Measurements from ENCODE around the gene ANKS4B.

DNA sequence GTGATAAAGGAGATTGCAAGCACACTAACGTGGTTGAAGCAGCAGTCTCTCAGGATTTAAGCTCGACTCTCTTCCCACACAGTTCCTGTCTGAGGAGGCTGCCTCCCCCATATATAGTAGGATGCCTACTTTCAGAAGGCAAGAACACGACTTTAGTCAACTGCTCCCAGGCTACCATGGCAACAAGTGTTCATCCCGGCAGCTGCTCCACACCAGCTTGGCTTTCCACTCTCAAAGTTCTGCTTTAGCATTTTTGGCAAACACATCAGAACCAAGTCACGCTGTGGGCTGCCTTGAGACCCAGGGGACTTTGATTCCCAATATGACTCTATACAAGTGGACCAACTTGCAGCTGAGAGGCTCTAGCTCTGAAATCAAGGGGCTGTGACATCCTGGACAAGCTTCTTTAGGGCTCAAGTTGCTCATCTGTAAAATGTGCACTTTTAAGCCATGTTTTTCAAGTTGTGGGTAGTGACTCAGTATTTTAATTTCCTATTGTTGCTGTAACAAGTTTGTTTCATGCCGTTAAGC lies 38.7 kb upstream of the ANKS4B start:
- TF ChIP-seq, protein P1, sequence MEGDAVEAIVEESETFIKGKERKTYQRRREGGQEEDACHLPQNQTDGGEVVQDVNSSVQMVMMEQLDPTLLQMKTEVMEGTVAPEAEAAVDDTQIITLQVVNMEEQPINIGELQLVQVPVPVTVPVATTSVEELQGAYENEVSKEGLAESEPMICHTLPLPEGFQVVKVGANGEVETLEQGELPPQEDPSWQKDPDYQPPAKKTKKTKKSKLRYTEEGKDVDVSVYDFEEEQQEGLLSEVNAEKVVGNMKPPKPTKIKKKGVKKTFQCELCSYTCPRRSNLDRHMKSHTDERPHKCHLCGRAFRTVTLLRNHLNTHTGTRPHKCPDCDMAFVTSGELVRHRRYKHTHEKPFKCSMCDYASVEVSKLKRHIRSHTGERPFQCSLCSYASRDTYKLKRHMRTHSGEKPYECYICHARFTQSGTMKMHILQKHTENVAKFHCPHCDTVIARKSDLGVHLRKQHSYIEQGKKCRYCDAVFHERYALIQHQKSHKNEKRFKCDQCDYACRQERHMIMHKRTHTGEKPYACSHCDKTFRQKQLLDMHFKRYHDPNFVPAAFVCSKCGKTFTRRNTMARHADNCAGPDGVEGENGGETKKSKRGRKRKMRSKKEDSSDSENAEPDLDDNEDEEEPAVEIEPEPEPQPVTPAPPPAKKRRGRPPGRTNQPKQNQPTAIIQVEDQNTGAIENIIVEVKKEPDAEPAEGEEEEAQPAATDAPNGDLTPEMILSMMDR (tag by site-specific recombination; IDR thresholded peaks at IDR 0.05), result no peak
- TF ChIP-seq, protein P2, sequence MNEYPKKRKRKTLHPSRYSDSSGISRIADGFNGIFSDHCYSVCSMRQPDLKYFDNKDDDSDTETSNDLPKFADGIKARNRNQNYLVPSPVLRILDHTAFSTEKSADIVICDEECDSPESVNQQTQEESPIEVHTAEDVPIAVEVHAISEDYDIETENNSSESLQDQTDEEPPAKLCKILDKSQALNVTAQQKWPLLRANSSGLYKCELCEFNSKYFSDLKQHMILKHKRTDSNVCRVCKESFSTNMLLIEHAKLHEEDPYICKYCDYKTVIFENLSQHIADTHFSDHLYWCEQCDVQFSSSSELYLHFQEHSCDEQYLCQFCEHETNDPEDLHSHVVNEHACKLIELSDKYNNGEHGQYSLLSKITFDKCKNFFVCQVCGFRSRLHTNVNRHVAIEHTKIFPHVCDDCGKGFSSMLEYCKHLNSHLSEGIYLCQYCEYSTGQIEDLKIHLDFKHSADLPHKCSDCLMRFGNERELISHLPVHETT (tag by site-specific recombination; IDR thresholded peaks at IDR 0.05), result no peak
- TF ChIP-seq, protein P3, sequence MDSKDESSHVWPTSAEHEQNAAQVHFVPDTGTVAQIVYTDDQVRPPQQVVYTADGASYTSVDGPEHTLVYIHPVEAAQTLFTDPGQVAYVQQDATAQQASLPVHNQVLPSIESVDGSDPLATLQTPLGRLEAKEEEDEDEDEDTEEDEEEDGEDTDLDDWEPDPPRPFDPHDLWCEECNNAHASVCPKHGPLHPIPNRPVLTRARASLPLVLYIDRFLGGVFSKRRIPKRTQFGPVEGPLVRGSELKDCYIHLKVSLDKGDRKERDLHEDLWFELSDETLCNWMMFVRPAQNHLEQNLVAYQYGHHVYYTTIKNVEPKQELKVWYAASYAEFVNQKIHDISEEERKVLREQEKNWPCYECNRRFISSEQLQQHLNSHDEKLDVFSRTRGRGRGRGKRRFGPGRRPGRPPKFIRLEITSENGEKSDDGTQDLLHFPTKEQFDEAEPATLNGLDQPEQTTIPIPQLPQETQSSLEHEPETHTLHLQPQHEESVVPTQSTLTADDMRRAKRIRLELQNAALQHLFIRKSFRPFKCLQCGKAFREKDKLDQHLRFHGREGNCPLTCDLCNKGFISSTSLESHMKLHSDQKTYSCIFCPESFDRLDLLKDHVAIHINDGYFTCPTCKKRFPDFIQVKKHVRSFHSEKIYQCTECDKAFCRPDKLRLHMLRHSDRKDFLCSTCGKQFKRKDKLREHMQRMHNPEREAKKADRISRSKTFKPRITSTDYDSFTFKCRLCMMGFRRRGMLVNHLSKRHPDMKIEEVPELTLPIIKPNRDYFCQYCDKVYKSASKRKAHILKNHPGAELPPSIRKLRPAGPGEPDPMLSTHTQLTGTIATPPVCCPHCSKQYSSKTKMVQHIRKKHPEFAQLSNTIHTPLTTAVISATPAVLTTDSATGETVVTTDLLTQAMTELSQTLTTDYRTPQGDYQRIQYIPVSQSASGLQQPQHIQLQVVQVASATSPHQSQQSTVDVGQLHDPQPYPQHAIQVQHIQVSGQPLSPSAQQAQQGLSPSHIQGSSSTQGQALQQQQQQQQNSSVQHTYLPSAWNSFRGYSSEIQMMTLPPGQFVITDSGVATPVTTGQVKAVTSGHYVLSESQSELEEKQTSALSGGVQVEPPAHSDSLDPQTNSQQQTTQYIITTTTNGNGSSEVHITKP (tag by site-specific recombination; IDR thresholded peaks at IDR 0.05), result no peak
- TF ChIP-seq ZNF571 (tag by site-specific recombination; IDR thresholded peaks at IDR 0.05), result no peak
- TF ChIP-seq ZNF768 (tag by site-specific recombination; IDR thresholded peaks at IDR 0.05), result no peak
- TF ChIP-seq, protein P4, sequence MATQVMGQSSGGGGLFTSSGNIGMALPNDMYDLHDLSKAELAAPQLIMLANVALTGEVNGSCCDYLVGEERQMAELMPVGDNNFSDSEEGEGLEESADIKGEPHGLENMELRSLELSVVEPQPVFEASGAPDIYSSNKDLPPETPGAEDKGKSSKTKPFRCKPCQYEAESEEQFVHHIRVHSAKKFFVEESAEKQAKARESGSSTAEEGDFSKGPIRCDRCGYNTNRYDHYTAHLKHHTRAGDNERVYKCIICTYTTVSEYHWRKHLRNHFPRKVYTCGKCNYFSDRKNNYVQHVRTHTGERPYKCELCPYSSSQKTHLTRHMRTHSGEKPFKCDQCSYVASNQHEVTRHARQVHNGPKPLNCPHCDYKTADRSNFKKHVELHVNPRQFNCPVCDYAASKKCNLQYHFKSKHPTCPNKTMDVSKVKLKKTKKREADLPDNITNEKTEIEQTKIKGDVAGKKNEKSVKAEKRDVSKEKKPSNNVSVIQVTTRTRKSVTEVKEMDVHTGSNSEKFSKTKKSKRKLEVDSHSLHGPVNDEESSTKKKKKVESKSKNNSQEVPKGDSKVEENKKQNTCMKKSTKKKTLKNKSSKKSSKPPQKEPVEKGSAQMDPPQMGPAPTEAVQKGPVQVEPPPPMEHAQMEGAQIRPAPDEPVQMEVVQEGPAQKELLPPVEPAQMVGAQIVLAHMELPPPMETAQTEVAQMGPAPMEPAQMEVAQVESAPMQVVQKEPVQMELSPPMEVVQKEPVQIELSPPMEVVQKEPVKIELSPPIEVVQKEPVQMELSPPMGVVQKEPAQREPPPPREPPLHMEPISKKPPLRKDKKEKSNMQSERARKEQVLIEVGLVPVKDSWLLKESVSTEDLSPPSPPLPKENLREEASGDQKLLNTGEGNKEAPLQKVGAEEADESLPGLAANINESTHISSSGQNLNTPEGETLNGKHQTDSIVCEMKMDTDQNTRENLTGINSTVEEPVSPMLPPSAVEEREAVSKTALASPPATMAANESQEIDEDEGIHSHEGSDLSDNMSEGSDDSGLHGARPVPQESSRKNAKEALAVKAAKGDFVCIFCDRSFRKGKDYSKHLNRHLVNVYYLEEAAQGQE (tag by site-specific recombination; IDR thresholded peaks at IDR 0.05), result no peak
- TF ChIP-seq ZNF211 (tag by site-specific recombination; IDR thresholded peaks at IDR 0.05; ENCODE audit: low read depth), result no peak
- no peak for TF ChIP-seq TRIM28 (IDR thresholded peaks at IDR 0.05; ENCODE audit: borderline replicate concordance, low read length)
- TF ChIP-seq BCL11A (tag by site-specific recombination; IDR thresholded peaks at IDR 0.05; ENCODE audit: low read depth), result no peak
- TF ChIP-seq ZNF266 (tag by site-specific recombination; IDR thresholded peaks at IDR 0.05; ENCODE audit: low read depth), result no peak
- TF ChIP-seq, protein P5, sequence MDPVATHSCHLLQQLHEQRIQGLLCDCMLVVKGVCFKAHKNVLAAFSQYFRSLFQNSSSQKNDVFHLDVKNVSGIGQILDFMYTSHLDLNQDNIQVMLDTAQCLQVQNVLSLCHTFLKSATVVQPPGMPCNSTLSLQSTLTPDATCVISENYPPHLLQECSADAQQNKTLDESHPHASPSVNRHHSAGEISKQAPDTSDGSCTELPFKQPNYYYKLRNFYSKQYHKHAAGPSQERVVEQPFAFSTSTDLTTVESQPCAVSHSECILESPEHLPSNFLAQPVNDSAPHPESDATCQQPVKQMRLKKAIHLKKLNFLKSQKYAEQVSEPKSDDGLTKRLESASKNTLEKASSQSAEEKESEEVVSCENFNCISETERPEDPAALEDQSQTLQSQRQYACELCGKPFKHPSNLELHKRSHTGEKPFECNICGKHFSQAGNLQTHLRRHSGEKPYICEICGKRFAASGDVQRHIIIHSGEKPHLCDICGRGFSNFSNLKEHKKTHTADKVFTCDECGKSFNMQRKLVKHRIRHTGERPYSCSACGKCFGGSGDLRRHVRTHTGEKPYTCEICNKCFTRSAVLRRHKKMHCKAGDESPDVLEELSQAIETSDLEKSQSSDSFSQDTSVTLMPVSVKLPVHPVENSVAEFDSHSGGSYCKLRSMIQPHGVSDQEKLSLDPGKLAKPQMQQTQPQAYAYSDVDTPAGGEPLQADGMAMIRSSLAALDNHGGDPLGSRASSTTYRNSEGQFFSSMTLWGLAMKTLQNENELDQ (tag by site-specific recombination; IDR thresholded peaks at IDR 0.05; ENCODE audit: low read depth), result no peak
- TF ChIP-seq ZNF664 (tag by site-specific recombination; IDR thresholded peaks at IDR 0.05), result no peak

Data from HEK293 (cell line).